ENCODE data around the gene ICAM1. TPM values are rescaled to one million over a fixed set of nuclear protein-coding genes. Genes with fewer than 3 reads are reported as not detected.
"Not testable (repeated sequence)": the region's sequence is repeated elsewhere in the genome, so short reads cannot be mapped to it uniquely, and the experiment has no call there.

ICAM1 gene
- polyA plus RNA-seq, 3 donors: 5.8 to 6.5 (median 6.3) TPM

GRCh38 chr19:10241826-10242449, 29.0 kb upstream of the ICAM1 start:
- not testable (repeated sequence) for DNase-seq (ENCODE audit: low read depth in 3 of 3, low spot score in 2 of 3)

- no peak for DNase-seq (ENCODE audit: low read depth in 3 of 3, low spot score in 2 of 3)
Observed at GRCh38 chr19:10243606-10244005, 27.3 kb upstream of the ICAM1 start.

- no peak for DNase-seq (ENCODE audit: low read depth in 3 of 3, low spot score in 2 of 3)
Observed at GRCh38 chr19:10245189-10245939, 25.6 kb upstream of the ICAM1 start.

GRCh38 chr19:10246511-10246910, 24.4 kb upstream of the ICAM1 start:
- DNase-seq (ENCODE audit: low read depth in 3 of 3, low spot score in 2 of 3): no peak

GRCh38 chr19:10251792-10252694, 18.9 kb upstream of the ICAM1 start, which contains the start of gene MRPL4:
Gene MRPL4 (plus strand): TSS chr19:10252214. CDS start chr19:10252254, 40 bp downstream.
- peak; percentile 95 to 97 (median 95) for DNase-seq (ENCODE audit: low read depth in 3 of 3, low spot score in 2 of 3)

- no peak for DNase-seq (ENCODE audit: low read depth in 3 of 3, low spot score in 2 of 3)
Observed at GRCh38 chr19:10252707-10253106, 18.2 kb upstream of the ICAM1 start.

- DNase-seq (ENCODE audit: low read depth in 3 of 3, low spot score in 2 of 3): no peak
Observed at GRCh38 chr19:10254244-10254643, 16.7 kb upstream of the ICAM1 start.

GRCh38 chr19:10255358-10255757, 15.6 kb upstream of the ICAM1 start:
- no peak for DNase-seq (ENCODE audit: low read depth in 3 of 3, low spot score in 2 of 3)

- DNase-seq (ENCODE audit: low read depth in 3 of 3, low spot score in 2 of 3): no peak
Observed at GRCh38 chr19:10256551-10256950, 14.4 kb upstream of the ICAM1 start.

- no peak for DNase-seq (ENCODE audit: low read depth in 3 of 3, low spot score in 2 of 3)
Observed at GRCh38 chr19:10256970-10257615, 13.8 kb upstream of the ICAM1 start.

- no peak for DNase-seq (ENCODE audit: low read depth in 3 of 3, low spot score in 2 of 3)
Observed at GRCh38 chr19:10258080-10258710, 12.7 kb upstream of the ICAM1 start.

- DNase-seq (ENCODE audit: low read depth in 3 of 3, low spot score in 2 of 3): peak in 2 of 3 donors; percentile 72 to 80
Observed at GRCh38 chr19:10259162-10259905, 11.6 kb upstream of the ICAM1 start.

GRCh38 chr19:10260141-10260584, 10.8 kb upstream of the ICAM1 start:
- DNase-seq (ENCODE audit: low read depth in 3 of 3, low spot score in 2 of 3): no peak

- DNase-seq (ENCODE audit: low read depth in 3 of 3, low spot score in 2 of 3): no peak
Observed at GRCh38 chr19:10262771-10263170, 8.1 kb upstream of the ICAM1 start.

GRCh38 chr19:10266706-10267105, 4.2 kb upstream of the ICAM1 start:
- DNase-seq (ENCODE audit: low read depth in 3 of 3, low spot score in 2 of 3): no peak

- DNase-seq (ENCODE audit: low read depth in 3 of 3, low spot score in 2 of 3): no peak
Observed at GRCh38 chr19:10268071-10268470, 2.8 kb upstream of the ICAM1 start.

- DNase-seq (ENCODE audit: low read depth in 3 of 3, low spot score in 2 of 3): no peak
Observed at GRCh38 chr19:10269333-10270179, 1.4 kb upstream of the ICAM1 start.

- DNase-seq (ENCODE audit: low read depth in 3 of 3, low spot score in 2 of 3): no peak
Observed at GRCh38 chr19:10270180-10270615, 722 bp upstream of the ICAM1 start.
